ENCODE results near the gene TMEM128.
A peak's percentile ranks its signal among the peaks of the same experiment; 100 is the strongest.

TMEM128 gene

DNA sequence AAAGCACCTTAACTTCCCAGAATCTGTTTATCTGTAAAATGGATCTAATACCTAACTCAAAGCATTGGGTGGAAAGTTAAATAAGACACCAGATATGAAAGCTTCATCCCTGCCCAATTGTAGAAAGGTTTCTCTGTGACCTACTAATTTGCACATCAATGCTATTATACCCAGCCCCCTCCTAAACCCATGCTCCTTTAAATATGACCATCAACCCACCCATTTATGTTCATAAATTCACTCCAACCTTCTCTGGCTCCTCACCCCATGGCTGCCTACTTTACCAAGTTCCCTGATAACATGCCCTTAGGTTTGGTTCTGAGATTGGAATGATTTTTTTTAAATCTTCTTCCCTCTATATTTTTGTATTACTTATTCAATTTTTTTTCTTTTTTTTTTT is 40.1 kb upstream of the TMEM128 start:
- TF ChIP-seq, protein P1, sequence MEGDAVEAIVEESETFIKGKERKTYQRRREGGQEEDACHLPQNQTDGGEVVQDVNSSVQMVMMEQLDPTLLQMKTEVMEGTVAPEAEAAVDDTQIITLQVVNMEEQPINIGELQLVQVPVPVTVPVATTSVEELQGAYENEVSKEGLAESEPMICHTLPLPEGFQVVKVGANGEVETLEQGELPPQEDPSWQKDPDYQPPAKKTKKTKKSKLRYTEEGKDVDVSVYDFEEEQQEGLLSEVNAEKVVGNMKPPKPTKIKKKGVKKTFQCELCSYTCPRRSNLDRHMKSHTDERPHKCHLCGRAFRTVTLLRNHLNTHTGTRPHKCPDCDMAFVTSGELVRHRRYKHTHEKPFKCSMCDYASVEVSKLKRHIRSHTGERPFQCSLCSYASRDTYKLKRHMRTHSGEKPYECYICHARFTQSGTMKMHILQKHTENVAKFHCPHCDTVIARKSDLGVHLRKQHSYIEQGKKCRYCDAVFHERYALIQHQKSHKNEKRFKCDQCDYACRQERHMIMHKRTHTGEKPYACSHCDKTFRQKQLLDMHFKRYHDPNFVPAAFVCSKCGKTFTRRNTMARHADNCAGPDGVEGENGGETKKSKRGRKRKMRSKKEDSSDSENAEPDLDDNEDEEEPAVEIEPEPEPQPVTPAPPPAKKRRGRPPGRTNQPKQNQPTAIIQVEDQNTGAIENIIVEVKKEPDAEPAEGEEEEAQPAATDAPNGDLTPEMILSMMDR (IDR thresholded peaks at IDR 0.05; ENCODE audit: control insufficient read depth, extremely low read depth, insufficient read depth): no peak
- no peak overlapping the region for H3K4me3 ChIP-seq (ENCODE audit: low read depth, low read length)
- no peak for DNase-seq (ENCODE audit: low read depth)

DNA sequence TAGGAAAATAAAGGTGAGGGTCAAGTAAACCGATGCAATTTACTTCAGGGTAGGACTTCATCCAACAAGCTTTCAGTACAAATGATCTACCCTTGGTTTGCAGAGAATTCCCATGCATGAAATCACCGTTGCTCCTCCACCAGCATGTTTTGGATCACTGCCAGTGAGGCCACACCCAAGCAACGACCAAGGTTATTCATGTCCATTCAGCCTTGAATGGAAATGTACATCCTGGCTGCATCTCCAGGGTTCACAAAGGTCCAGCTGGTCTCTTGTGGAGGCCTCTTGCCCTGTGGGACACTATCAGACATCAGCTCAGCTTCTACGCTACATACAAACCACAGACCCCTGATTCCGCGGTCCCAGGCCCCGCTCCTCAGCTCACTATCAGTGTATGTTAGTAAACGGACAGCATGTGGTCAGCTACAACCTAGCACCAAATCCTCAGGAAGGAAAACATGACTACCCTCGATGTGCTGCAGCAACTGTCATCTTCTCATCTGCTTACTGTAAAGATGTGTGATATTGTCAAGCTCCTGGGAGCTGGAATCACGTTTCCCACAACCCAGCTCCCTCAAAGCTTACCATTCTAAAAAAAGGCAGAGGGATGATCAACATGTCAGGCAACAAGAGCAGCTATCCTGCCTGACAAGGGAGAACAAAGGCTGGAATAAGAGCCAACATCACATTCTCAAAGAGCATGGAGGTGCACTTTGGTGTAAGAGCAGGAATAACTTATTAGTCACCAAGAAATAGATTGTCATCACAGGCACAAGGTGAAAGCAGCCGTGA is 37.0 kb upstream of the TMEM128 start:
- no peak for DNase-seq (ENCODE audit: low read depth)
- TF ChIP-seq, protein P1 (IDR thresholded peaks at IDR 0.05; ENCODE audit: control insufficient read depth, extremely low read depth, insufficient read depth): no peak
- H3K4me3 ChIP-seq (ENCODE audit: low read depth, low read length): no peak overlapping the region

DNA sequence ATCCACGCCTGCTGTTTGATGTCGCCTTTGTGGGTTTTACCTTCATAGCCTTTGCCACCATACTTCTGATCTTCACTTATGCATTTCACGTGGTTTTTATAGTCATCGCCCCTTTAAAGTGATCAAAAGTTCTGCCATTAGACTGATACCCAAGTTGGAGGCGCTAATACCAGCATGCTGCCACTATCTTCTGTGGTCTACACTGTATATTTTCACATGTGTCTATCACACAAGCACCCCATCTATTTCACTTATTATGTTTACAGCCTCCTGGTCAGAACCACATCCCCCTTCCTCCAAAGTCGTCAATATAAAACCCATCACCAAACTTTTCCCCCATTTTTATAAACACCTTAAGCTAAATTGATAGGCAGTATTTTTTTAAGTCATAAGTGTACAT is 33.8 kb upstream of the TMEM128 start:
- DNase-seq (ENCODE audit: low read depth): no peak

DNA sequence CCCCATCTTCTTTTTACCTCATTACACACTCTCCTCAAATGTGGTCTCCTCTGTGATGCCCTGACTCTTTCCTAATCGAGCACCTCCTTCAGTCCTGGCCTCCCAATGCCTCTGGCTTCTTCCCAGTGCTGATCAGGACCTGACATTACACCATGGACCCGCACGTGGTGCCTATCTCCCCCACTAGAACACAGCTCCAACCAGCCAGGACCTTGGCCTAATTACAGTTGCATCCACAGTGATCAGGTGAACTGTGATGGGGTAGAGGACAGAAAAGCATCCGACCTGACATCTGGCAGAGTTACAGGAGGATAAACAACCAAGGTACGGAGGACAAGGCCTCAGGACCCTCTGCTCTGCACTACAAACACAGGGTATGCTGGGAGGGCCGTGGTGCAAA is 29.5 kb upstream of the TMEM128 start:
- no peak for DNase-seq (ENCODE audit: low read depth)
- H3K4me3 ChIP-seq (ENCODE audit: low read depth, low read length): no peak overlapping the region
- TF ChIP-seq, protein P1 (IDR thresholded peaks at IDR 0.05; ENCODE audit: control insufficient read depth, extremely low read depth, insufficient read depth): no peak

More for the DNA sequence above, 33.8 kb upstream of the TMEM128 start:
- TF ChIP-seq, protein P1 (IDR thresholded peaks at IDR 0.05; ENCODE audit: control insufficient read depth, extremely low read depth, insufficient read depth): no peak
- no peak overlapping the region for H3K4me3 ChIP-seq (ENCODE audit: low read depth, low read length)

- TF ChIP-seq, protein P1 (IDR thresholded peaks at IDR 0.05; ENCODE audit: control insufficient read depth, extremely low read depth, insufficient read depth): no peak
- no peak for DNase-seq (ENCODE audit: low read depth)
- no peak overlapping the region for H3K4me3 ChIP-seq (ENCODE audit: low read depth, low read length)
Measured at GRCh38 chr4:4274226-4274625, 26.2 kb upstream of the TMEM128 start.

GRCh38 chr4:4271912-4272311 is 23.9 kb upstream of the TMEM128 start:
- TF ChIP-seq, protein P1 (IDR thresholded peaks at IDR 0.05; ENCODE audit: control insufficient read depth, extremely low read depth, insufficient read depth): 0 out of 2 replicates have a peak, but pooled peaks have one; percentile 16
- no peak for DNase-seq (ENCODE audit: low read depth)
- H3K4me3 ChIP-seq (ENCODE audit: low read depth, low read length): no peak overlapping the region

- TF ChIP-seq, protein P1 (IDR thresholded peaks at IDR 0.05; ENCODE audit: control insufficient read depth, extremely low read depth, insufficient read depth): no peak
- no peak for DNase-seq (ENCODE audit: low read depth)
- no peak overlapping the region for H3K4me3 ChIP-seq (ENCODE audit: low read depth, low read length)
Measured at GRCh38 chr4:4270529-4270928, 22.5 kb upstream of the TMEM128 start.

Measured in LNCaP clone FGC (cell line).